GM18526 (cell line): ENCODE results near the gene PDSS2.

Experiments used
- POLR2A ChIP-seq: IDR thresholded peaks from 3 replicates; pipeline ENCODE4 v1.6.1; 2011; ENCODE audit not compliant: insufficient read length; ENCODE audit errors: extremely low read depth

PDSS2 gene

DNA sequence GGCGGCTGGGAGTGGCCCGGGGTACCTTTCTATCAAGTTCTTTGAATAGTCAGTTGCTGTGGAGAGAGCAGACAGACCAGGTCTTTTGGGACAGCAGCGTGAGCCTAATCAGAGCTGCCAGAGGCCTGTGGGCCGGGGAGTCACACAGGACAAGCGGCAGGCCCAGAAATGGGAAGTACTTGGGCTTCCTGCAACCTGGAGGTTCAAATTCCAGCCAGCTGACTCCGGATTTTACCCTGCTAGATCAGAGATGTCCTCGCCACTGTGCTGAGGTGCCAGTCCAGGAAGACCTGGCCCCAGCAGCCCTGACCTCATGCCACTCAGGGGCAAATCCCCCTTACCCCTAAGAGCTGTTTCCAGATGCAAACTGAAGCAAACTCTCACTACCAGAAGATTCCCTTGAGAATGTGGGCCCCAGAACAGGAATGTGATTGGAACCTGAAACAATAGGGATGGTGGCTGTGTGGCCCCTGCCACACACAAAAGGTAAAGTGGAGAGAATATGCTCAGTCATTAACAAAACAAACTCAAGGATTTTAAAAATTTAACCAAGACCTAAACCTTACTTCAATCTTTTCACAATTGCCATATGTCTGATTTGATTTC, 353.8 kb downstream of the PDSS2 start:
- no peak for TF ChIP-seq POLR2A

DNA sequence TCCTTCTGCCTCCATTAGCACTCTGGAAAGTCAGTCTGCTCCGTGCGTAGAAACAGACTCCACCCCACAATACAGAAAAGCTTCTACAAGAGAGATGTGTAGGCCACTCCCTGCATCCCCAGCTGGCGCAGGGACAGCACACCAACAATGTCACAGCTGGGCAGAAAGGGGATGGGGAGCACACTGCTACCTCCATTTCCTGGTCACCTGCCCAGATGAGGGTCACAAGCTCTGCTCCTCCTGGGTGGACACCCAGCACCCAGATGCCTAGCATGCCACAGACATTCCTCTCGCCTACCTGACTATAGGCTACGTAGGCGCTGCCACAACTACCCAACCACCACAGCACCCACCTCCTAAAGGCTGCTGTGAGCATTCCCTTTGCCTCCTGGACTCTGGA, 356.3 kb downstream of the PDSS2 start:
- TF ChIP-seq POLR2A: no peak
